ENCODE data around the gene CPS1. TPM values are rescaled to one million over a fixed set of nuclear protein-coding genes. Genes with fewer than 3 reads are reported as not detected.

Gene CPS1
- total RNA-seq, 1 donor from 2014 or later, result 3.0 TPM

Other genes with a start within 250 kb of the CPS1 start
- gene MYL1, start 241.4 kb upstream of the CPS1 start, total RNA-seq, result not detected
- gene LANCL1, start 79.8 kb upstream of the CPS1 start, total RNA-seq, result 53.5 TPM

Measured in Right ventricle myocardium inferior (tissue), 1 donor.